ENCODE data around the gene TSPAN1.

The TSPAN1 gene

GRCh38 chr1:46158312-46159281 is 16.3 kb upstream of the TSPAN1 start:
- Histone ChIP-seq H3K4me3 (no peak overlapping the region), H3K27ac (no peak overlapping the region)

DNA sequence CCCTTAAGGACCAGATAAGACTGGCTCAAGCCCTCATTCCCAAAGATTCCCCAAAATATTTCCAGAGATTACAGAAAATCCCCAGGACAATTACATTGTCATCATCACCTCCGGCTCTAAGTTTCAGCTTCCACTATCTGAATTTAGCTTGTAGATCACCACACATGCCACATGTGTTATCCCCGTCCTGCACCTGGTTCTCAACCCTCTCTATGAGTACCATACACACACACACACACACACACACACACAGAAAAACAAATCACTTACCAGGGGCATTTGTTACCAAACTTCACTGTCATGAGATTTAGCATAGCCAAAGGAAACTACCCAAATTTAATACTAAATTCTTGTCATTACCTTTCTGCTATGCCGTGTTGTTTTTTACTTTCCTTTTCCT is 15.4 kb upstream of the TSPAN1 start:
- no peak overlapping the region for H3K27ac ChIP-seq
- H3K4me3 ChIP-seq, result no peak overlapping the region

DNA sequence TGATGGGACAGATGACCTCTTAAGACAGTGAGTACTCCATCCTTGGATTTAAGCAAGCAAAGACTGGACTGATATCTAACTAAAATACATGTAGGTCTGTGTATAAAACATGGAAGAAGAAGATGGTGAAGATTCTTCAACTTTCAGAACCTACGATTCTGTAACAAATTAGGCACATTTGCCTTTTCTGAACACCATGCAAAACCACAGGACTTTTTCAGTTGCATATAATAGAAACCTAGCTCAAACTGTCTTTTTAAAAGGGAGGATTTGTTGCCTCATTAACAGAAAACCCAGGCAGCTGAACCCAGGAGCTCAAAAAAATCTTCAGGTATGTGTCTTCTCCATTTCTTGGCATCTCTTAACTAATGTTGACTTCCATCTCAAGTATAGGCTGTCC is 14.7 kb upstream of the TSPAN1 start:
- H3K27ac ChIP-seq, result no peak overlapping the region
- no peak overlapping the region for H3K4me3 ChIP-seq

- peak overlapping the region; percentile 27 to 45 (median 37) for H3K4me3 ChIP-seq
- peak overlapping the region in 20 of 21 experiments; percentile 35 to 87 (median 70) for H3K27ac ChIP-seq
These were observed 8.1 kb upstream of the TSPAN1 start for GRCh38 chr1:46166521-46167462.

GRCh38 chr1:46168477-46168876 is 6.4 kb upstream of the TSPAN1 start:
- H3K4me3 ChIP-seq, result no peak overlapping the region
- H3K27ac ChIP-seq, result peak overlapping the region in 2 of 21 experiments; percentile 25 to 56

DNA sequence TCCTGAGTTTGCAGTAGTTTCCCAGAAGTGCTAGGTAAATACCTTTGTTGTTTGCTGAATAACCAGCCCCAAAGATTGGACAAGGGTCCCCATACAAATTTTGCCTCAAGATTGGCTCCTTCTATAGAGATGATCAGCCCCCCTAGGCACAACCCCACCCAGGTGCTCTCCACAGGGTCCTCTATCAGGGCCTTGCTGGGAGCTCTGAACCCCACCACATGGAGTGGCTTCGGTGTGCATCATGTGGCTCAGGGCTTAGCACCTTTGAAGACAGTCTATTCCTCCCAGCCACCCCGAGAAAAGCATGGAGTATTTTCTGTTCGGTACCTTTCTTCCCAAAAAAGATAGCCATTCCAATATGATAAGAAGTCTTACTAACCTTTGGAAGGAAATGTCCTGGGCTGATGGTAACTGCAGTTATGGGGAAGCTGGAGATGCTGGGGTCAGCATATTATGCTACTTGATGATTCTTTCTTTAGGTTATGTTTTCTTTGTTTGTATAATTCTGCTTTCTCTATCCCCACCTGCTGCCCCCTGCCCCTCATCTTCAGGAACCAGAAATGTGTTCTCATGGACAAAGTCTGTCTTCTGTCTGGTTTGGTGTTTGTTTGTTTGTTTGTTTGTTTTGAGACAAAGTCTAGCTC is 5.0 kb upstream of the TSPAN1 start:
- Histone ChIP-seq H3K27ac (peak overlapping the region in 2 of 21 experiments; percentile 14 to 34), H3K4me3 (no peak overlapping the region)

DNA sequence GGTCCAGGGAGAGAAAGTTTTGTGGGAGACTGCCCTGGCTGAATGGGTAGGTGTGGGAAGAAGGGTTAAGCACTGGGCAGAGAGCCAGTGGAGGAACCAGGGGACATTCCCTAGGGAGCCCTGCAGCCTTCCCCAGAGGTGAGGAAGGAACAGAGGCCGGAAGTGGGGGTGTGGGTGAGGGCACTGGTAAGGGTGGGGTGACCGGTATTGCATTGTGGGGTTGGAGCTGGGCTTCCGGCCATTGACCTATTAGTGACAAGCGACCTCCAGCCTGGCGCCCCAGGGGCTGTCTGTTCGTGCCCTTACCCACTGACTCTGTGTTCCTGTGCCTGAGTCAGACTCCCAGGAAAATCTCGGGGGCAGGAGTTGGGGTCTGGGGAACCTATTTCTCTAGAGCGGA is 3.5 kb upstream of the TSPAN1 start:
- H3K4me3 ChIP-seq, result no peak overlapping the region
- peak overlapping the region in 11 of 21 experiments; percentile 10 to 71 (median 46) for H3K27ac ChIP-seq

DNA sequence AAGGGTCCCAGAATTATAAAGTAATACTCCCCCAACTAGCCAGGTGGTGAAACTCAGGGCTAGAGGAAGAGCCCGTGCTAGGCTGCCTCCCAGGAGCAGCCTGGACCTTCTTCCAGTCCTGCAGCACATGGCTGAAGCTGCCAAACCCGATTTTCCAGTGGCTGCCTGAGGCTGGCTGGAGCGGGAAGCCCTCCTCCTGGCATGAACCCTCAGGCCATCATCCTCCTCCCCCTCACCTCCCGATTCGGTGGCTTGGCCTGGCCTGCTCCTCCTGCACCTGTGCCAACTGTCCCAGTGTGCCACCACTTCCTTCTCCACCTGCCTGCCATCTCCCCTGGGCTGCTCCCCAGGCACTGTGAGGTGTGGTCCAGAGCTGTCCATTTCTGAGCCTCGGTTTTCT is 3.0 kb upstream of the TSPAN1 start:
- Histone ChIP-seq H3K27ac (peak overlapping the region in 11 of 21 experiments; percentile 10 to 71 (median 46)), H3K4me3 (no peak overlapping the region)

- H3K4me3 ChIP-seq, result no peak overlapping the region
These were observed 2.6 kb upstream of the TSPAN1 start for GRCh38 chr1:46172321-46172720.

GRCh38 chr1:46173361-46173856 is 1.5 kb upstream of the TSPAN1 start:
- H3K4me3 ChIP-seq, result no peak overlapping the region
- peak overlapping the region in 4 of 21 experiments; percentile 8 to 30 (median 22) for H3K27ac ChIP-seq

More at GRCh38 chr1:46172321-46172720, 2.6 kb upstream of the TSPAN1 start:
- peak overlapping the region in 4 of 21 experiments; percentile 14 to 71 (median 44) for H3K27ac ChIP-seq

DNA sequence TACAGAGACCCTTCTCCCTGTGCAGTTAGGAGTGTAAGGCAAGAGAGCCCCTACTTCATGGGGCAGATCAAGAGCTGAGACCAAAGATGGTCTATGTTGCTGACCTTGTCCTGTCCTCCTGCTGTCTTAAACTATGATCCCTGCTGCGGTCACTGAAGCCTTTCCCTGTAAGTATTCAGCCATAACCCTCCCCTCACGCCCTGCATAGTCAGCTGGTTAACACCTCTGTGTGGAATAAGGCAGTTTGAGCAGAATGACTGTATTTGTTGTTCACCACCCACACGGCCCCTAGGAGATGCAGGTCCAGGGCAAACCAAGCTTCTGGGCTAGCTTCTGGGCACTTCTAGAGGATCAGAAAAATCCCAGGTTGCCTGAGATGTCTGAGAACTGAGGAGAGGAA is 356 bp downstream of the TSPAN1 start:
- Histone ChIP-seq H3K4me3 (no peak overlapping the region), H3K27ac (peak overlapping the region in 9 of 21 experiments; percentile 12 to 83 (median 47))

- peak within 1 kb of the TSS in 7 of 21 experiments; percentile 20 to 83 (median 53) for H3K27ac ChIP-seq
- H3K4me3 ChIP-seq, result no peak within 1 kb of the TSS
These were observed 1.5 kb downstream of the TSPAN1 start, which contains the start of gene P3R3URF for GRCh38 chr1:46176211-46176865. TSS of gene P3R3URF (minus strand) at chr1:46176488. CDS start at chr1:46176471, 17 bp downstream.

DNA sequence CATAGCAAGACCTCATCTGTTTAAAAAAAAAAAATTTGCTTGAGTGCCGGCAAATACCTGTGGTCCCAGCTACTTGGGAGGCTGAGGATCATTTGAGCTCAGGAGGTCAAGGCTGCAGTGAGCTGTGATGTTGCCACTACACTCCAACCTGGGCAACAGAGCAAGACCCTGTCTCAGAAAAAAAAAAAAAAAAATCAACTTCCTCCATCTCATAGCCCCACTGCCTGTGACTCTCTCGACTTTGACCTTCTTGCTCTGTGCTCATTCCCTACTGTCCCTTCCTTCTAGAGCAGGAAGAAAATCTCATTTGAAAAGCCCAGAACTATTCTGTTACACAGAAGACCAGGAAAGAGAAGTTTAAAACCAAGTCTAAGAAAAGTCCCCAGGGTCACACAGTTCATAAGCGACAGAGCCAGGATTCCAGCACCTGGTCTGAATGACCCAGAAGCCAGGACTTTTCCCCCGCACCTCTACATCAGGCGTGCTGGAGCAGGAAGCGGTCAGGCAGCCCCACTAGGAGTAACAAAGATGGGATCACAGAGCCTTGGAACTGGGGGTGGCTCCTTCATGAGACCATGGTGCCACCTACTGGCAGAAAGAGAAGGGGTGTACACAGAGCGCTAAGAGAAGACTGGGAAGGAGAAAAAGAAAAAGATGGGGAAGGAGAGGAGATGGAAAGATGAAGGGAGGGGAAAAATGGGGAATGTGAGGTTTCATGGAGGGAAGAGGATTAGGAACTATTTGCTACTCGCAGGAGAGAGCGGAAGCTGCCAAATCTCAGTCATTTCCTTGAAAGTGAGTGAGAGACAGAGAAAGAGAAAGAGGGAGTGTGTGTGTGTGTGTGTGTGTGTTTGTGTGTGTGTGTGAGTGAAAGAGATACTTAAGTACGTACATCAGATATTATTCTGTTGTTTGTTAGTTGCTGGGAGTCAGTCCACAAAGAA is 4.5 kb downstream of the TSPAN1 start:
- no peak overlapping the region for H3K4me3 ChIP-seq
- peak overlapping the region in 1 of 21 experiments; percentile 52 for H3K27ac ChIP-seq

GRCh38 chr1:46180082-46180616 is 5.3 kb downstream of the TSPAN1 start:
- Histone ChIP-seq H3K27ac (peak overlapping the region in 5 of 21 experiments; percentile 2 to 42 (median 19)), H3K4me3 (no peak overlapping the region)

- H3K27ac ChIP-seq, result peak overlapping the region in 5 of 21 experiments; percentile 2 to 29 (median 7)
- no peak overlapping the region for H3K4me3 ChIP-seq
These were observed 6.7 kb downstream of the TSPAN1 start for GRCh38 chr1:46181343-46182260.
